Heart right ventricle (tissue), 16 donors: Measurements from ENCODE around the gene IGSF3. TPM values are rescaled to one million over a fixed set of nuclear protein-coding genes. Genes with fewer than 3 reads are reported as not detected.

Experiments
- ATAC-seq, 8 donors: fragments of 200-7000 bp; cut with Tn5 transposase; one replicate each; pipeline ENCODE4 v1.9.1; 2020; ENCODE audit warnings: mild to moderate bottlenecking in 8 of 8, moderate library complexity in 8 of 8, moderate number of reproducible peaks in 1 of 8
- DNase-seq, 2 donors: peaks; one replicate each; pipeline ENCODE4 v3.0.0-alpha.2; 2020
- H3K27ac ChIP-seq, 10 donors: fragments of 200-600 bp; sonication (generic) in 2 of 10; one replicate each; pipeline versions ENCODE4 v1.5.0 to v1.8.0; 2020 to 2022; ENCODE audit warnings: mild to moderate bottlenecking in 3 of 10
- H3K27me3 ChIP-seq, 7 donors: fragments of 200-600 bp; one replicate each; pipeline ENCODE4 v1.8.0; 2021 to 2022; ENCODE audit warnings: mild to moderate bottlenecking in 2 of 7
- H3K36me3 ChIP-seq, 9 donors: fragments of 200-600 bp; sonication (generic) in 1 of 9; one replicate each; pipeline versions ENCODE4 v1.5.0 to v1.8.0; 2020 to 2022; ENCODE audit warnings: mild to moderate bottlenecking in 2 of 9
- H3K4me1 ChIP-seq, 9 donors: fragments of 200-600 bp; sonication (generic) in 1 of 9; one replicate each; pipeline versions ENCODE4 v1.5.0 to v1.8.0; 2020 to 2022; ENCODE audit warnings: mild to moderate bottlenecking in 4 of 9
- H3K4me3 ChIP-seq, 10 donors: fragments of 200-600 bp; sonication (generic) in 2 of 10; one replicate each; pipeline versions ENCODE4 v1.5.0 to v1.8.0; 2020 to 2022; ENCODE audit warnings: mild to moderate bottlenecking in 7 of 10, moderate library complexity in 2 of 10
- H3K9me3 ChIP-seq, 11 donors: fragments of 200-600 bp in 10 of 11; sonication (generic) in 2 of 11; one replicate each; pipeline versions ENCODE4 v1.5.0 to v1.8.0; 2013 to 2022; ENCODE audit warnings: mild to moderate bottlenecking in 2 of 11, control low read depth in 1 of 11, moderate library complexity in 1 of 11
- CTCF ChIP-seq, 9 donors: fragments of 200-600 bp; sonication (generic) in 2 of 9; IDR thresholded peaks; one replicate each; pipeline versions ENCODE4 v1.5.0 to v1.8.0; 2021 to 2022; ENCODE audit warnings: antibody characterized with exemption in 9 of 9, mild to moderate bottlenecking in 5 of 9, moderate library complexity in 1 of 9
- WGBS, 2 donors: extraction: QIAGEN DNeasy Blood & Tissue Kit; methylation state at CpG; one replicate each; pipeline ENCODE4 v1.1.7; 2013; ENCODE audit warnings: inconsistent platforms in 1 of 2; 5-methylcytosine and 5-hydroxymethylcytosine counted together
- intact Hi-C, 10 donors: fragments of 100-400 bp; cut with DNase I; formaldehyde crosslinking; loops; one replicate each; pipeline versions ENCODE4 v1.11.1 to v1.14.2; 2022
- polyA plus RNA-seq, 2 donors: library from polyadenylated mRNA; stranded (reverse); fragments of 200-250 nt; gene quantifications; one replicate each; pipeline ENCODE4 v1.2.3, GENCODE V29; 2013
- total RNA-seq, 10 donors: library from RNA; stranded (reverse); fragmentation: NEBNext Ultra II Directional in 3 of 10; extraction: Animal tissue kit (Norgen Biotek cat#: 25700) in 3 of 10; gene quantifications; one replicate each; pipeline versions ENCODE4 v1.2.1 to v1.2.4, GENCODE V29; 2021 to 2023
- donor health status: Arrhythmogenic right ventricular cardiomyopathy.
- donor health status: ischemic (EF 13 %, LVEDD 7.1; RV severe dilation, severe dysfunction).
- donor health status: healthy with polysubstance abuse.
- donor health status: DM: no; HTN: yes; CAD: no.
- donor health status: DM: no; HTN: no; CAD: no.
- donor health status: ischemic (EF 25% LVEDD 6.9; RV normal size, moderate dysfunction).
- donor health status: ischemic (EF 25% LVEDD 5.7; RV mildly dilated, moderate dysfunction).
- donor health status: healthy.
- donor health status: DM: yes; HTN: yes; CAD: no.
- donor health status: Ischemic cardiomyopathy.
- donor health status: ischemic (EF 35%, LVEDD 5.7; RV mildly dilated, moderate dysfunction).
- donor health status: nonischemic (EF 11% LVEDD 7.7; RV severe dilation, severe dysfunction).
- donor health status: DM: yes; HTN: yes; CAD: no.
- donor health status: PGD.
- donor health status: ischemic (EF 29% LVEDD 5.4; RV normal size, mild dysfunction).
- donor health status: nonischemic (EF 23%, LVEDD 6.1; RV moderate dilation, normal function).

The IGSF3 gene
- total and polyA plus RNA-seq, 12 donors, result 4.0 to 21.2 (median 12.8) TPM

- no peaks in the 10 kb centered on the region for H3K27me3 ChIP-seq
- H3K4me1 ChIP-seq, result peaks cover 15 to 64% (median 56%) of the 10 kb centered on the region in 9 donors
- peaks cover 0 to 15% (median 0%) of the 10 kb centered on the region in 9 donors for H3K36me3 ChIP-seq
- H3K27ac ChIP-seq, result peak overlapping the region in 3 of 10 donors; percentile 11 to 99 (median 15)
- no peak overlapping the region for H3K4me3 ChIP-seq
- no peaks in the 10 kb centered on the region for H3K9me3 ChIP-seq
- ATAC-seq (no peak), DNase-seq (no peak)
- 38 to 52% methylated on average over 4 of the region's 4 CpGs for WGBS, 2 donors
- intact Hi-C loops, result loop anchor here in 9 of 10 donors (5.0 to 10.0 kb wide), 9 partner anchors 94 to 549 kb away; partner anchors contain the start of genes IGSF3 (in 1 of the 9) and TRIM45 (in 1 of the 9)
- TF ChIP-seq CTCF (IDR thresholded peaks at IDR 0.05), result no peak
Observed at GRCh38 chr1:116572771-116573430, 94.6 kb downstream of the IGSF3 start.

DNA sequence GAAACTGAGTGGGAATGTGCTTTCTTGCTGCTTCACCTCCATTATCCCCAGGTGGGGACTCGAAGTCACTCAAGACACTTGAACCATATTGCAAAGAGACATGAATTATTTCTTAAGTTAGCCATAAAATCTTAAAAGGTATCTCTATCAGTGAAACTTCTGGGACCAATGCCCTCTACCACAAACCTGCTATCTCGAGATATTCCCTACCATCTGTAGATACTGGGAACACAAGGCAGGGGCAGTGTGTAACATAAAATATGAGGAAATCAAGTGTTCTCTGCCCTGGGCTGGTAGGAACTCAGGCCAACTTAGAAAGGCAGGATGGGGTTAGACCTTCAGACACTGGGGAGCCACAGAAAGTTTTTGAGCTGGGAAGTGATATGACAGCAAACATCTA is 95.4 kb downstream of the IGSF3 start:
- DNase-seq, result no peak
- WGBS, 2 donors, result 88 to 93% methylated on average over 2 of the region's 2 CpGs
- intact Hi-C loops, result loop anchor here in 9 of 10 donors (5.0 to 10.0 kb wide), 9 partner anchors 95 to 550 kb away; partner anchors contain the start of genes IGSF3 (in 1 of the 9) and TRIM45 (in 1 of the 9)
- H3K4me3 ChIP-seq, result no peak overlapping the region
- peaks cover 0 to 11% (median 0%) of the 10 kb centered on the region in 9 donors for H3K36me3 ChIP-seq
- peaks cover 15 to 71% (median 61%) of the 10 kb centered on the region in 9 donors for H3K4me1 ChIP-seq
- peak overlapping the region in 6 of 10 donors; percentile 96 to 100 (median 98) for H3K27ac ChIP-seq
- H3K9me3 ChIP-seq, result no peaks in the 10 kb centered on the region
- no peak for ATAC-seq
- TF ChIP-seq CTCF (IDR thresholded peaks at IDR 0.05), result no peak
- no peaks in the 10 kb centered on the region for H3K27me3 ChIP-seq

DNA sequence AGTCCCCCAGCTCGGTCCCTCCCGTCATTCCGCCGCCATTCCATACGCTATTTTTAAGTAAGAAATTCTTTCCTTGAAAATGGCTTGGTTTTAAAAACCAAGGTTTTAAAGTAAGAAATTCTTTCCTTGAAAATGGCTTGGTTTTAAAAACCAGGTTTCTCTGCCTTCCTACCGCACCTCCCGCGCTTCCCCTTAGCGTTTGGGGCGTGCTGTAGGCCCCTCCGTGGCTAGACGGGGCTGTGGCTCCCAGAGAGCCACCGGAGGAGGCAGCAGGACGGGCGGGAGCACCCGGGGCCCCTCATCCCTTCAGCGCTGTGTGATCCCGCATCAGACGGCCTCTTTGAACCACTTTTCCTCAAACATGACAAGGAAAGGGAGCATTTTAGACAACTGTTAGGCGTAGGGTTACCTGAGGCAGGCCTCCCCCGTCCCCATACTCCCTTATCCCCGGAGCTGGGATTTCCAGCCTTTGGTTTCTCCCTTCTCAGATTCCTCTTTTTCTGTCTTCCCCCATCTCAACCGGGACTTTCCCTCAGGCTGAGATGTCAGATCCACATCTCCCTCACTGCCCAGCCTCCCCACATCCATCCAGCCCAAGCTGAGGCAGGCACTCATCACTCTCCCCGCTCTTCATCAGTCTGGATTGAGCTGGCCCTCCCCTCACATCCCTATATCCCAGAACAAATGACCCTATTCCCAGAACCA is 96.2 kb downstream of the IGSF3 start:
- ATAC-seq (peak in 2 of 8 donors; percentile 28 to 29), DNase-seq (no peak)
- TF ChIP-seq CTCF (IDR thresholded peaks at IDR 0.05), result no peak
- Histone ChIP-seq H3K4me3 (peak overlapping the region; percentile 67 to 97 (median 88)), H3K36me3 (peaks cover 0 to 4% (median 0%) of the 10 kb centered on the region in 9 donors), H3K4me1 (peaks cover 15 to 76% (median 61%) of the 10 kb centered on the region in 9 donors), H3K27ac (peak overlapping the region; percentile 91 to 100 (median 98)), H3K9me3 (no peaks in the 10 kb centered on the region), H3K27me3 (no peaks in the 10 kb centered on the region)
- intact Hi-C loops, result loop anchor here (1.0 to 10.0 kb wide), 10 partner anchors 96 to 551 kb away; partner anchors contain the start of genes IGSF3 (in 1 of the 10) and TRIM45 (in 1 of the 10)
- 18 to 19% methylated on average over 24 of the region's 24 CpGs for WGBS, 2 donors
